PC-9 (cell line): Measurements from ENCODE around the gene SLC25A28.

Source experiments
- CTCF ChIP-seq: fragments of 200-600 bp; sonication (generic); conservative IDR thresholded peaks from 2 replicates; pipeline ENCODE4 v1.6.1; 2017; ENCODE audit warnings: mixed run types, antibody characterized with exemption, mild to moderate bottlenecking, moderate library complexity
- EZH2 ChIP-seq: fragments of 200-600 bp; sonication (generic); IDR thresholded peaks from 2 replicates; pipeline ENCODE4 v1.8.0; 2017; ENCODE audit warnings: antibody characterized with exemption, low read depth

- TF ChIP-seq CTCF (no peak), EZH2 (no peak)
These were observed 46.4 kb downstream of the SLC25A28 start for GRCh38 chr10:99573790-99574189.
